IMR-90 (cell line): Measurements from ENCODE around the gene WDFY1. TPM values are rescaled to one million over a fixed set of nuclear protein-coding genes. Genes with fewer than 3 reads are reported as not detected.

Source experiments
- ATAC-seq: fragments of 200-7000 bp; cut with Tn5 transposase; 2 replicates; pipeline ENCODE4 v1.9.1; 2020; ENCODE audit warnings: low read depth, mild to moderate bottlenecking, moderate library complexity
- BruUV-seq: library from RNA; stranded (reverse); fragments of 400-500 nt; replicated peaks from 2 replicates; lab custom pipeline; 2021; lab: Mats Ljungman, UMichigan
- CTCF ChIA-PET: fragments of 300-600 bp; formaldehyde crosslinking; extraction: SDS; loops from one replicate; lab custom pipeline; 2021; ENCODE audit warnings: antibody characterized with exemption; lab: Yijun Ruan, JAX
- POLR2A ChIA-PET: fragments of 300-600 bp; sonication (Branson Sonifier 250); formaldehyde crosslinking; loops from one replicate; lab custom pipeline; 2022; ENCODE audit warnings: antibody characterized with exemption; ENCODE audit not compliant: unreplicated experiment; lab: Charles Lee
- DNase-seq: peaks from one replicate; pipeline ENCODE4 v3.0.0; 2013
- H2AFZ ChIP-seq: replicated peaks from 2 replicates; pipeline ENCODE3; 2013; ENCODE audit warnings: low read length, mild to moderate bottlenecking; ENCODE audit not compliant: poor library complexity
- H2AK5ac ChIP-seq: 2 replicates; pipeline ENCODE4 v1.6.1; 2013; ENCODE audit warnings: low read depth, low read length, inconsistent platforms
- H2AK9ac ChIP-seq: replicated peaks from 2 replicates; pipeline ENCODE3; 2013; ENCODE audit warnings: mild to moderate bottlenecking, low read depth, low read length, moderate library complexity; ENCODE audit not compliant: poor library complexity
- H2BK120ac ChIP-seq: 2 replicates; pipeline ENCODE4 v1.6.1; 2013; ENCODE audit warnings: low read depth, low read length, inconsistent platforms
- H2BK15ac ChIP-seq: 3 replicates; pipeline ENCODE4 v1.6.1; 2013; ENCODE audit warnings: low read depth, low read length, inconsistent platforms
- H2BK20ac ChIP-seq: 2 replicates; pipeline ENCODE4 v1.6.1; 2013; ENCODE audit warnings: low read depth, mild to moderate bottlenecking, inconsistent platforms, low read length, moderate library complexity
- H2BK5ac ChIP-seq: 2 replicates; pipeline ENCODE4 v1.6.1; 2013; ENCODE audit warnings: mild to moderate bottlenecking, low read depth, low read length, inconsistent platforms; ENCODE audit not compliant: poor library complexity, severe bottlenecking
- H3K14ac ChIP-seq: replicated peaks from 2 replicates; pipeline ENCODE4 v1.6.1; 2013; ENCODE audit warnings: low read depth, low read length, inconsistent platforms
- H3K18ac ChIP-seq: 2 replicates; pipeline ENCODE4 v1.6.1; 2013; ENCODE audit warnings: low read depth, low read length, control low read depth
- H3K23ac ChIP-seq: 2 replicates; pipeline ENCODE4 v1.6.1; 2013; ENCODE audit warnings: low read depth, low read length, inconsistent platforms
- H3K27ac ChIP-seq: 2 replicates; pipeline ENCODE4 v1.5.1; 2013; ENCODE audit warnings: mild to moderate bottlenecking, control low read depth, low read length; ENCODE audit not compliant: insufficient read depth
- H3K27me3 ChIP-seq: 2 replicates; pipeline ENCODE4 v1.6.1; 2013; ENCODE audit warnings: low read length; ENCODE audit not compliant: control insufficient read depth, insufficient read depth
- H3K36me3 ChIP-seq: 2 replicates; pipeline ENCODE4 v1.6.1; 2013; ENCODE audit warnings: low read length, mixed read lengths; ENCODE audit not compliant: control insufficient read depth, insufficient read depth
- H3K4ac ChIP-seq: 2 replicates; pipeline ENCODE4 v1.6.1; 2013; ENCODE audit warnings: low read depth, low read length, inconsistent platforms
- H3K4me1 ChIP-seq: 2 replicates; pipeline ENCODE4 v1.6.1; 2013; ENCODE audit warnings: low read length, mixed read lengths; ENCODE audit not compliant: control insufficient read depth, insufficient read depth
- H3K4me2 ChIP-seq: 2 replicates; pipeline ENCODE4 v1.6.1; 2013; ENCODE audit warnings: low read depth, mild to moderate bottlenecking, control low read depth, low read length, moderate library complexity
- H3K4me3 ChIP-seq: 2 replicates; pipeline ENCODE4 v1.5.1; 2013; ENCODE audit warnings: low read depth, mild to moderate bottlenecking, control low read depth, low read length, moderate library complexity; ENCODE audit not compliant: insufficient read depth
- H3K56ac ChIP-seq: 2 replicates; pipeline ENCODE4 v1.6.1; 2013; ENCODE audit warnings: low read length, inconsistent platforms; ENCODE audit not compliant: insufficient read depth; ENCODE audit errors: extremely low read depth
- H3K79me1 ChIP-seq, 2 experiments: 2 replicates each; pipeline ENCODE4 v1.6.1; 2013; ENCODE audit warnings: low read length in 2 of 2, inconsistent platforms in 1 of 2, low read depth in 1 of 2
- H3K9ac ChIP-seq: 2 replicates; pipeline ENCODE4 v1.6.1; 2013; ENCODE audit warnings: low read depth, low read length, control low read depth
- H3K9me1 ChIP-seq: 2 replicates; pipeline ENCODE4 v1.6.1; 2013; ENCODE audit warnings: low read length, inconsistent platforms; ENCODE audit not compliant: insufficient read depth
- H3K9me3 ChIP-seq: 2 replicates; pipeline ENCODE4 v1.6.1; 2013; ENCODE audit warnings: low read length; ENCODE audit not compliant: control insufficient read depth, insufficient read depth
- H4K20me1 ChIP-seq: 2 replicates; pipeline ENCODE4 v1.6.1; 2013; ENCODE audit warnings: low read length, inconsistent platforms; ENCODE audit not compliant: insufficient read depth
- H4K5ac ChIP-seq: 2 replicates; pipeline ENCODE4 v1.6.1; 2013; ENCODE audit warnings: mild to moderate bottlenecking, low read depth, low read length, control low read depth
- H4K8ac ChIP-seq, 2 experiments: 2 replicates each; pipeline ENCODE4 v1.6.1; 2013; ENCODE audit warnings: low read depth in 2 of 2, low read length in 2 of 2, control low read depth in 1 of 2, inconsistent platforms in 1 of 2
- H4K91ac ChIP-seq: 2 replicates; pipeline ENCODE4 v1.6.1; 2013; ENCODE audit warnings: low read depth, low read length, inconsistent platforms; ENCODE audit not compliant: insufficient read depth
- BHLHE40 ChIP-seq: fragments of 150-350 bp; IDR thresholded peaks from 2 replicates; pipeline ENCODE4 v1.6.1; 2016; ENCODE audit warnings: mild to moderate bottlenecking, low read depth, low read length
- MXI1 ChIP-seq: IDR thresholded peaks from 2 replicates; pipeline ENCODE4 v1.6.1; 2012; ENCODE audit warnings: low read depth, mild to moderate bottlenecking, low read length, moderate library complexity, borderline replicate concordance
- WGBS, 2 experiments: methylation state at CpG; one replicate each; pipeline versions ENCODE4 v1.1.5 to v1.1.7; 2013; ENCODE audit warnings: missing lambda C conversion rate in 2 of 2; ENCODE audit not compliant: insufficient read length in 1 of 2; ENCODE audit errors: extremely low coverage in 2 of 2; 5-methylcytosine and 5-hydroxymethylcytosine counted together
- dilution Hi-C: fragments of 300-500 bp; cut with HindIII; formaldehyde crosslinking; loops from one replicate; pipeline ENCODE4 v1.14.3; 2018; ENCODE audit warnings: low sequenced_read_pairs; ENCODE audit not compliant: unreplicated experiment
- in situ Hi-C: fragments of 300-500 bp; cut with MboI; formaldehyde crosslinking; loops from 3 replicates; pipeline ENCODE4 v1.14.3; 2019; ENCODE audit warnings: low sequenced_read_pairs, inconsistent platforms, mixed read lengths
- intact Hi-C: fragments of 100-400 bp; cut with micrococcal nuclease; formaldehyde crosslinking; loops from 2 replicates; pipeline ENCODE4 v1.10.0; 2022
- polyA plus RNA-seq, 3 experiments: library from polyadenylated mRNA; depleted of rRNA; stranded (reverse); fragments of >200 nt; gene quantifications; 2 replicates each; pipeline ENCODE4 v1.2.3, GENCODE V29; 2012; ENCODE audit warnings: low replicate concordance in 1 of 3
- total RNA-seq: library from RNA; depleted of rRNA; stranded (reverse); fragments of >200 nt; gene quantifications from 2 replicates; pipeline ENCODE4 v1.2.3, GENCODE V29; 2012
- TF ChIP-seq, protein P1 (sequence below): fragments of 150-350 bp; IDR thresholded peaks from 2 replicates; pipeline ENCODE4 v1.6.1; 2017; ENCODE audit warnings: mild to moderate bottlenecking, antibody characterized with exemption, low read length, low read depth

Gene WDFY1
- total and polyA plus RNA-seq, 2 of the 4 experiments (the other 2 are of a cell fraction), result 35.6 to 93.6 TPM

DNA sequence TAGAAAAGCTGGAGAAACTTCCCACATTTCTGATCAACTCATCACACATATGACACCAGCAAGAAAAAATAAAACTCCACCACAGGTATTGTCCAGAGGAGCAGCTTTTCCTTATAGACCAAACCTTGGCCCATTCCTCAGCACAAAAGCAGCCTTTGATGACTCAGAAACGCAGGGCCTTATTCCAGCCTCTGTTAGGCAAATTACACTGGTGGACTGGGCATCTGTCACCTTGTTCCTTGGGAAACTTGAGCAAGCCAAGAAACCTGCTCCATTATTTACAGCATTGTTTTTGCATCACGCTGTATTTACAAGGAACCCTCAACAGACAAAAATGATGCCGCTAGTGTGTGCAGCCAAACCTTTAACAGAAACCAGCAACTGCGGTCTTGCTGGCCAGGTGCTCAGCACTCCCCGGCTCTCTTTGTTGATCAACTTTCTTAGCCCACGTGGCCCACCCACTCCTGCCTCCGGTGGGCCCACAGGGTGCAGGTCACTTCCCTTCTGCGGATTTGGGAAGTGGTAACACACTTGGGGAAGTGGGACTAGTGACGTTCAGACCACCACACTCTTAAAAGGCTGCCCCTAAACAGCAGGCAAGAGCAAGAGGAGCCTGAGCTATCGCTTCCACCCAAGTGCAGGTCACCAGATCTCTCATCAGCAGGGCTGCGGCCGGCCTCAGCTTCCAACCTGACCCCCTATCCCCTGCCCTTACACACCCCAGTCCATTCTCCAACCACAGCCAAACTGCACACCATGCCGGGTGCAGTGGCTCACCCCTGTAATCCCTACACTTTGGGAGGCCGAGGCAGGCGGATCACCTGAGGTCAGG lies 109.2 kb downstream of the WDFY1 start:
- H2BK120ac ChIP-seq, result no peak overlapping the region
- no peak for ATAC-seq
- H3K27me3 ChIP-seq, result no peaks in the 10 kb centered on the region
- DNase-seq, result no peak
- H3K23ac ChIP-seq, result 0 out of 2 replicates have a peak overlapping the region, but pooled peaks have one; percentile 68
- no peak overlapping the region for H3K27ac ChIP-seq
- peaks cover 3% of the 10 kb centered on the region; the same call in 1 of the 2 replicates for H4K20me1 ChIP-seq
- H3K9ac ChIP-seq, result no peak overlapping the region
- CTCF ChIA-PET, result interaction anchor here (0.5 kb wide), 1 partner anchor 502 kb away, joined by 3 read pairs; no protein-coding TSS in a partner anchor
- peak overlapping the region; percentile 15 for H2AK9ac ChIP-seq
- H4K8ac ChIP-seq, result no peak overlapping the region
- intact Hi-C loops (no loop called here), dilution Hi-C loops (no loop called here), in situ Hi-C loops (no loop called here)
- no peak overlapping the region for H2BK20ac ChIP-seq
- no peak overlapping the region for H2BK5ac ChIP-seq
- no peak overlapping the region for H4K5ac ChIP-seq
- POLR2A ChIA-PET, result no interaction called here
- 83% methylated on average over 2 of the region's 15 CpGs; no CpG with 5 or more reads in 1 of the 2 experiments for WGBS, 2 experiments
- BruUV-seq, result no TSS peak
- peaks cover 3% of the 10 kb centered on the region; the same call in 1 of the 2 replicates for H3K4me1 ChIP-seq
- H3K18ac ChIP-seq, result no peak overlapping the region
- no peak overlapping the region; the same call in 1 of the 2 replicates for H2AK5ac ChIP-seq
- H3K4me3 ChIP-seq, result no peak overlapping the region
- no peaks in the 10 kb centered on the region for H3K9me3 ChIP-seq
- no peak overlapping the region for H3K4ac ChIP-seq
- TF ChIP-seq, protein P1, sequence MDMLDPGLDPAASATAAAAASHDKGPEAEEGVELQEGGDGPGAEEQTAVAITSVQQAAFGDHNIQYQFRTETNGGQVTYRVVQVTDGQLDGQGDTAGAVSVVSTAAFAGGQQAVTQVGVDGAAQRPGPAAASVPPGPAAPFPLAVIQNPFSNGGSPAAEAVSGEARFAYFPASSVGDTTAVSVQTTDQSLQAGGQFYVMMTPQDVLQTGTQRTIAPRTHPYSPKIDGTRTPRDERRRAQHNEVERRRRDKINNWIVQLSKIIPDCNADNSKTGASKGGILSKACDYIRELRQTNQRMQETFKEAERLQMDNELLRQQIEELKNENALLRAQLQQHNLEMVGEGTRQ, result no peak
- TF ChIP-seq BHLHE40 (no peak), MXI1 (no peak)
- no peak overlapping the region for H2AFZ ChIP-seq
- H2BK15ac ChIP-seq, result no peak overlapping the region
- H4K91ac ChIP-seq, result no peak overlapping the region
- H3K79me1 ChIP-seq, result 0 out of 4 replicates have a peak, but pooled peaks cover 0 to 4% of the 10 kb centered on the region in 2 experiments
- no peaks in the 10 kb centered on the region for H3K9me1 ChIP-seq
- no peak overlapping the region for H3K56ac ChIP-seq
- H3K36me3 ChIP-seq, result no peaks in the 10 kb centered on the region
- H3K4me2 ChIP-seq, result no peak overlapping the region
- no peak overlapping the region for H3K14ac ChIP-seq
